Stimulated activated CD8-positive, alpha-beta memory T cell treated with anti-CD3 and anti-CD28 coated beads, Interleukin-15, amount 100 ng/mL, for 4 hours (primary cell): Measurements from ENCODE around the gene TM7SF3.

Experiments
- DNase-seq, 2 donors: peaks; one replicate each; pipeline ENCODE4 v3.0.0-alpha.2; 2020; ENCODE audit warnings: low read depth in 2 of 2

TM7SF3 gene

GRCh38 chr12:26929590-26929989 lies 84.6 kb downstream of the TM7SF3 start:
- no peak for DNase-seq

- no peak for DNase-seq
Observed at GRCh38 chr12:26928661-26929060, 85.5 kb downstream of the TM7SF3 start.
